HL-60/S4 treated with retinoic acid at 250 ng/mL for 4 days and 3 days (cell line): ENCODE data around the gene GAGE12H.
"Not testable (repeated sequence)": the region's sequence is repeated elsewhere in the genome, so short reads cannot be mapped to it uniquely, and the experiment has no call there.

Experiments used
- in situ Hi-C: fragments of 300-500 bp; cut with MboI; formaldehyde crosslinking; loops from 2 replicates; pipeline ENCODE4 v1.7.0; 2022; ENCODE audit warnings: low sequenced_read_pairs

The GAGE12H gene

GRCh38 chrX:49579649-49580048 lies at the start of gene GAGE12H:
Gene GAGE12H, plus strand, starts transcription at chrX:49579949. Its CDS starts 1,155 bp downstream, at chrX:49581104.
- in situ Hi-C loops = not testable (repeated sequence)

GRCh38 chrX:49531877-49532276 lies 47.9 kb upstream of the GAGE12H start, which contains the start of gene GAGE12C:
Gene GAGE12C, plus strand, starts transcription at chrX:49532177. Its CDS starts 1,155 bp downstream, at chrX:49533332.
- in situ Hi-C loops = not testable (repeated sequence)

GRCh38 chrX:49541433-49541832 lies 38.3 kb upstream of the GAGE12H start, which contains the start of gene GAGE12D:
Gene GAGE12D, plus strand, starts transcription at chrX:49541733. Its CDS starts 1,155 bp downstream, at chrX:49542888.
- in situ Hi-C loops = not testable (repeated sequence)

GRCh38 chrX:49550989-49551388 lies 28.8 kb upstream of the GAGE12H start, which contains the start of gene GAGE12E:
Gene GAGE12E, plus strand, starts transcription at chrX:49551289. Its CDS starts 1,155 bp downstream, at chrX:49552444.
- in situ Hi-C loops = not testable (repeated sequence)

GRCh38 chrX:49560542-49560941 lies 19.2 kb upstream of the GAGE12H start, which contains the start of gene GAGE12F:
Gene GAGE12F, plus strand, starts transcription at chrX:49560842. Its CDS starts 1,155 bp downstream, at chrX:49561997.
- in situ Hi-C loops = not testable (repeated sequence)

- in situ Hi-C loops = not testable (repeated sequence)
Measured at GRCh38 chrX:49568728-49569127, 11.0 kb upstream of the GAGE12H start.

- in situ Hi-C loops = not testable (repeated sequence)
Measured at GRCh38 chrX:49569152-49569551, 10.6 kb upstream of the GAGE12H start.

- in situ Hi-C loops = not testable (repeated sequence)
Measured at GRCh38 chrX:49570100-49570499, 9.6 kb upstream of the GAGE12H start, which contains the start of gene GAGE12G. Gene GAGE12G, plus strand, starts transcription at chrX:49570400. Its CDS starts 1,155 bp downstream, at chrX:49571555.

GRCh38 chrX:49589196-49589595 lies 9.4 kb downstream of the GAGE12H start, which contains the start of gene GAGE2A:
Gene GAGE2A, plus strand, starts transcription at chrX:49589496. Its CDS starts 1,155 bp downstream, at chrX:49590651.
- in situ Hi-C loops = not testable (repeated sequence)

GRCh38 chrX:49589769-49590478 lies 10.2 kb downstream of the GAGE12H start:
- in situ Hi-C loops = not testable (repeated sequence)

- in situ Hi-C loops = not testable (repeated sequence)
Measured at GRCh38 chrX:49590488-49590887, 10.7 kb downstream of the GAGE12H start.

- in situ Hi-C loops = not testable (repeated sequence)
Measured at GRCh38 chrX:49598720-49599119, 19.0 kb downstream of the GAGE12H start, which contains the start of gene GAGE1. Gene GAGE1, plus strand, starts transcription at chrX:49599020. Its CDS starts 1,155 bp downstream, at chrX:49600175.

- in situ Hi-C loops = no loop called here
Measured at GRCh38 chrX:49610718-49611310, 31.1 kb downstream of the GAGE12H start.

- in situ Hi-C loops = no loop called here
Measured at GRCh38 chrX:49618574-49618973, 38.8 kb downstream of the GAGE12H start.

- in situ Hi-C loops = no loop called here
Measured at GRCh38 chrX:49627086-49627777, 47.5 kb downstream of the GAGE12H start.
